Endothelial cell of hepatic sinusoid (primary cell): ENCODE data around the gene ARNT2.

Source experiments
- in situ Hi-C: cut with HindIII; loops from 2 replicates; pipeline ENCODE4 v1.10.0; 2017; ENCODE audit warnings: low sequenced_read_pairs

ARNT2 gene

GRCh38 chr15:80567721-80568157, 163.6 kb downstream of the ARNT2 start:
- in situ Hi-C loops: no loop called here

GRCh38 chr15:80568298-80568697, 164.1 kb downstream of the ARNT2 start:
- in situ Hi-C loops: no loop called here

GRCh38 chr15:80568876-80569605, 164.9 kb downstream of the ARNT2 start:
- in situ Hi-C loops: no loop called here

GRCh38 chr15:80569656-80570055, 165.5 kb downstream of the ARNT2 start:
- in situ Hi-C loops: no loop called here

GRCh38 chr15:80570553-80570952, 166.4 kb downstream of the ARNT2 start:
- in situ Hi-C loops: no loop called here

GRCh38 chr15:80572337-80572736, 168.2 kb downstream of the ARNT2 start:
- in situ Hi-C loops: no loop called here

GRCh38 chr15:80573606-80574005, 169.4 kb downstream of the ARNT2 start:
- in situ Hi-C loops: no loop called here

- in situ Hi-C loops: no loop called here
These were observed 170.4 kb downstream of the ARNT2 start for GRCh38 chr15:80574590-80574989.

- in situ Hi-C loops: no loop called here
These were observed 172.4 kb downstream of the ARNT2 start for GRCh38 chr15:80576519-80577090.

GRCh38 chr15:80577552-80578205, 173.5 kb downstream of the ARNT2 start:
- in situ Hi-C loops: no loop called here

GRCh38 chr15:80578206-80578595, 174.0 kb downstream of the ARNT2 start:
- in situ Hi-C loops: no loop called here

GRCh38 chr15:80578871-80579270, 174.7 kb downstream of the ARNT2 start:
- in situ Hi-C loops: no loop called here

- in situ Hi-C loops: no loop called here
These were observed 175.4 kb downstream of the ARNT2 start for GRCh38 chr15:80579611-80580010.

- in situ Hi-C loops: no loop called here
These were observed 175.9 kb downstream of the ARNT2 start for GRCh38 chr15:80580106-80580505.

GRCh38 chr15:80580536-80581260, 176.5 kb downstream of the ARNT2 start:
- in situ Hi-C loops: no loop called here

- in situ Hi-C loops: no loop called here
These were observed 177.8 kb downstream of the ARNT2 start for GRCh38 chr15:80581976-80582375.

GRCh38 chr15:80582816-80583423, 178.7 kb downstream of the ARNT2 start:
- in situ Hi-C loops: no loop called here

GRCh38 chr15:80584561-80584964, 180.4 kb downstream of the ARNT2 start:
- in situ Hi-C loops: no loop called here

GRCh38 chr15:80584973-80585525, 180.9 kb downstream of the ARNT2 start:
- in situ Hi-C loops: no loop called here

GRCh38 chr15:80585544-80586018, 181.4 kb downstream of the ARNT2 start:
- in situ Hi-C loops: no loop called here

- in situ Hi-C loops: no loop called here
These were observed 182.0 kb downstream of the ARNT2 start for GRCh38 chr15:80586161-80586560.
